B cell (primary cell): Measurements from ENCODE around the gene SELENBP1. TPM values are rescaled to one million over a fixed set of nuclear protein-coding genes. Genes with fewer than 3 reads are reported as not detected.

Experiments
- ATAC-seq: fragments of 200-7000 bp; cut with Tn5 transposase; one replicate; pipeline ENCODE4 v1.10.0; 2021; ENCODE audit warnings: low read depth, mild to moderate bottlenecking, moderate number of reproducible peaks, moderate library complexity
- CTCF ChIA-PET: fragments of 350-600 bp; sonication (Branson Sonifier 250); formaldehyde crosslinking; loops from one replicate; lab custom pipeline; 2021; ENCODE audit warnings: antibody characterized with exemption, inconsistent platforms; lab: Charles Lee
- POLR2A ChIA-PET: fragments of 350-600 bp; sonication (Branson Sonifier 250); formaldehyde crosslinking; loops from one replicate; lab custom pipeline; 2021; ENCODE audit warnings: antibody characterized with exemption; lab: Charles Lee
- DNase-seq: peaks from one replicate; pipeline ENCODE4 v3.0.0; 2013
- H2AFZ ChIP-seq: 2 replicates; pipeline ENCODE4 v1.6.1; 2012; ENCODE audit warnings: mild to moderate bottlenecking, low read depth, low read length; ENCODE audit not compliant: insufficient read depth, poor library complexity, severe bottlenecking
- H3K27ac ChIP-seq, 2 donors: 1 replicate in 1 of 2; 2 replicates in 1 of 2; pipeline ENCODE4 v1.5.1; 2012 to 2013; ENCODE audit warnings: low read length in 2 of 2, mild to moderate bottlenecking in 2 of 2, moderate library complexity in 1 of 2
- H3K27me3 ChIP-seq, 4 experiments: fragments of 200-600 bp in 1 of 4; sonication (generic) in 1 of 4; replicated peaks in 1 of 4; 1 replicate in 2 of 4; 2 replicates in 2 of 4; pipeline versions ENCODE4 v1.6.1 to v1.7.0; 2013 to 2016; ENCODE audit warnings: low read length in 3 of 4, mild to moderate bottlenecking in 2 of 4, mixed read lengths in 1 of 4, moderate library complexity in 1 of 4; ENCODE audit not compliant: insufficient read depth in 4 of 4, control insufficient read depth in 3 of 4; ENCODE audit errors: control extremely low read depth in 1 of 4
- H3K36me3 ChIP-seq, 2 experiments: replicated peaks in 1 of 2; 1 replicate in 1 of 2; 2 replicates in 1 of 2; pipeline versions ENCODE4 v1.6.1 to v1.7.1; 2013; ENCODE audit warnings: low read length in 1 of 2; ENCODE audit not compliant: insufficient read depth in 2 of 2, control insufficient read depth in 1 of 2; ENCODE audit errors: control extremely low read depth in 1 of 2, extremely low read depth in 1 of 2
- H3K4me1 ChIP-seq, 2 donors: fragments of 200-600 bp in 1 of 2; sonication (generic) in 1 of 2; 1 replicate in 1 of 2; 2 replicates in 1 of 2; pipeline versions ENCODE4 v1.5.1 to v1.6.1; 2013 to 2017; ENCODE audit warnings: low read length in 2 of 2; ENCODE audit not compliant: control insufficient read depth in 2 of 2, insufficient read depth in 2 of 2
- H3K4me2 ChIP-seq: replicated peaks from 2 replicates; pipeline ENCODE3; 2012; ENCODE audit warnings: mild to moderate bottlenecking, low read depth, low read length; ENCODE audit not compliant: poor library complexity, severe bottlenecking
- H3K4me3 ChIP-seq, 5 experiments: fragments of 200-600 bp in 1 of 5; sonication (generic) in 1 of 5; 1 replicate in 3 of 5; 2 replicates in 2 of 5; pipeline versions ENCODE4 v1.5.1 to v1.7.0; 2011 to 2016; ENCODE audit warnings: low read length in 4 of 5, mild to moderate bottlenecking in 4 of 5, low read depth in 2 of 5, control low read depth in 1 of 5, moderate library complexity in 1 of 5; ENCODE audit not compliant: insufficient read depth in 1 of 5; ENCODE audit errors: control extremely low read depth in 1 of 5, extremely low read depth in 1 of 5
- H3K79me2 ChIP-seq: fragments of 200-600 bp; sonication (generic); one replicate; pipeline ENCODE4 v1.6.0; 2016; ENCODE audit warnings: low read length; ENCODE audit not compliant: control insufficient read depth, insufficient read depth
- H3K9ac ChIP-seq: fragments of 200-600 bp; sonication (generic); 2 replicates; pipeline ENCODE4 v1.6.1; 2017; ENCODE audit warnings: mild to moderate bottlenecking, low read length, moderate library complexity
- H3K9me3 ChIP-seq, 3 donors: one replicate each; pipeline versions ENCODE4 v1.6.1 to v1.7.1; 2013; ENCODE audit warnings: low read length in 2 of 3; ENCODE audit not compliant: control insufficient read depth in 2 of 3, insufficient read depth in 1 of 3; ENCODE audit errors: control extremely low read depth in 1 of 3
- H4K20me1 ChIP-seq: 2 replicates; pipeline ENCODE4 v1.6.0; 2012; ENCODE audit warnings: mild to moderate bottlenecking, low read length; ENCODE audit not compliant: insufficient read depth, control insufficient read depth, poor library complexity, severe bottlenecking
- H3K27ac Mint-ChIP-seq: one replicate; pipeline ENCODE4 v1.8.0; 2021; ENCODE audit warnings: mixed read lengths
- H3K27me3 Mint-ChIP-seq: one replicate; pipeline ENCODE4 v1.8.0; 2021; ENCODE audit warnings: mixed read lengths
- H3K4me1 Mint-ChIP-seq: one replicate; pipeline ENCODE4 v1.8.0; 2021; ENCODE audit warnings: mixed read lengths
- H3K4me3 Mint-ChIP-seq: one replicate; pipeline ENCODE4 v1.8.0; 2021; ENCODE audit warnings: mixed read lengths
- H3K9me3 Mint-ChIP-seq: one replicate; pipeline ENCODE4 v1.8.0; 2022; ENCODE audit warnings: mixed read lengths; ENCODE audit not compliant: insufficient read depth
- EZH2 ChIP-seq: IDR thresholded peaks from 2 replicates; pipeline ENCODE4 v1.6.1; 2012; ENCODE audit warnings: borderline replicate concordance, low read depth, mild to moderate bottlenecking, moderate library complexity, low read length; ENCODE audit not compliant: insufficient read depth, poor library complexity, severe bottlenecking
- WGBS: methylation state at CpG from one replicate; pipeline ENCODE4 v1.1.5; 2013; ENCODE audit warnings: missing lambda C conversion rate; ENCODE audit not compliant: insufficient coverage; 5-methylcytosine and 5-hydroxymethylcytosine counted together
- intact Hi-C: fragments of 100-400 bp; cut with micrococcal nuclease; formaldehyde crosslinking; loops from one replicate; pipeline ENCODE4 v1.10.0; 2022
- polyA plus RNA-seq: library from polyadenylated mRNA; depleted of rRNA; stranded (reverse); fragments of >200 nt; gene quantifications from 2 replicates; pipeline ENCODE4 v1.2.3, GENCODE V29; 2012
- total RNA-seq, 2 donors: library from RNA; stranded (reverse); fragments of 120-200 nt in 1 of 2; gene quantifications; 1 replicate in 1 of 2; 2 replicates in 1 of 2; pipeline versions ENCODE4 v1.2.3 to v1.2.4, GENCODE V29; 2013 to 2022
- TF ChIP-seq, protein P1 (sequence below): fragments of 200-600 bp; IDR thresholded peaks from one replicate; pipeline ENCODE4 v1.8.0; 2022; ENCODE audit warnings: antibody characterized with exemption, mild to moderate bottlenecking

SELENBP1 gene
- total and polyA plus RNA-seq, 2 donors (not counting 1 experiment from before 2014, with no cell fraction given): 0.37 TPM; not detected in 1

DNA sequence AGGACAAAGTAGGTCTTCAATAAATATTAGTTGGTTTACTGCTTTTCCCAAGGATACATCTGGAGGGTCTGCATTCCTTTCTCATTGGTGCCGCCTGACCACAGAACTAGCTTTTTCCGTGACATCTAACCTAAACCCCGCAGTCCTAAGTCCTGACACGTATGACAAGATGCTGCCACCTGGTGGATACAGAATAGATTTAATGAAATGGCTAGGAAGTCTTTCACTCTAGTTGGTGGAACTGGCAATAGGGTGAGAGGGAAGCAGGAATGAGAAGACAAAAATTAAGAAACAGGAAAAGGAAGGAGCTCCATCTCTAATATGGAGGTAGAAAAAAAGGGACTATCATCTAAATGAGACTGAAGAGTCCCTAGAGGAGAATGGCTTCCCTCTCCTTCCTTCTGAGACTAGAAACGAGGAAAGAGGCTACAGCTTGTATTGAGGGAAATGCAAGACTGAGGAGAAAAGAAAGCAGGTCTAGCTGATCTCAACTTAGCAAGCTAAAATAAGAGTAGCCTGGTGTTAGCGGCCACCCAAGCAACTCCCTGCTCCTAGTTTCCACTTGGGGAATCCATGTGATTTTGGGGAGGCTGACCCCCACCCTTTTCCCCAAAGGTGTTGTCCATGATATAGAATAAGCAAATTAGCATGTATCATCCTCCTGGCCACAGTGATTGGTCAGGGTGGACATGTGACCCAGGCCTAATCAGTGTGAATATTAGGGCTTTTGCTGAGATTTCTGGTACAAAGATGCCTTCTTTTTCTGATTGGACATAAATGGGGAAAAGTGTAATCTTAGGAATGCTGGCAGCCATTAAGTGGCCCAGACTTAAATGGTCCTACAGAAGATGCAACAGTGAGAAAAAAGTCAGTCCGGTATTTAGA is 31.4 kb downstream of the SELENBP1 start:
- H3K4me1 Mint-ChIP-seq: peaks cover 38% of the 10 kb centered on the region
- DNase-seq (peak; percentile 82), ATAC-seq (peak; percentile 83)
- ChIA-PET CTCF (interaction anchor here (0.6 to 9.8 kb wide), 33 partner anchors 10 to 979 kb away, joined by 3 to 239 read pairs (median 5); partner anchors contain the start of genes GABPB2, PI4KB, PSMB4 and PSMD4), POLR2A (interaction anchor here (0.6 to 2.1 kb wide), 5 partner anchors 12 to 65 kb away, joined by 3 to 7 read pairs (median 5); partner anchors contain the start of gene ZNF687)
- H3K27ac ChIP-seq: peak overlapping the region; percentile 21 to 99
- H3K4me2 ChIP-seq: peak overlapping the region; percentile 27
- no peaks in the 10 kb centered on the region for H4K20me1 ChIP-seq
- H3K4me3 Mint-ChIP-seq: no peak overlapping the region
- peak overlapping the region; percentile 69 for H3K27ac Mint-ChIP-seq
- no peaks in the 10 kb centered on the region for H3K9me3 Mint-ChIP-seq
- no peak overlapping the region for H2AFZ ChIP-seq
- no peaks in the 10 kb centered on the region for H3K9me3 ChIP-seq
- 58% methylated on average over 2 of the region's 7 CpGs for WGBS
- H3K79me2 ChIP-seq: peaks cover 23% of the 10 kb centered on the region
- H3K27me3 Mint-ChIP-seq: no peaks in the 10 kb centered on the region
- no peaks in the 10 kb centered on the region for H3K27me3 ChIP-seq
- H3K4me1 ChIP-seq: peaks cover 25% of the 10 kb centered on the region in 2 donors
- no peak overlapping the region for H3K4me3 ChIP-seq
- TF ChIP-seq, protein P1, sequence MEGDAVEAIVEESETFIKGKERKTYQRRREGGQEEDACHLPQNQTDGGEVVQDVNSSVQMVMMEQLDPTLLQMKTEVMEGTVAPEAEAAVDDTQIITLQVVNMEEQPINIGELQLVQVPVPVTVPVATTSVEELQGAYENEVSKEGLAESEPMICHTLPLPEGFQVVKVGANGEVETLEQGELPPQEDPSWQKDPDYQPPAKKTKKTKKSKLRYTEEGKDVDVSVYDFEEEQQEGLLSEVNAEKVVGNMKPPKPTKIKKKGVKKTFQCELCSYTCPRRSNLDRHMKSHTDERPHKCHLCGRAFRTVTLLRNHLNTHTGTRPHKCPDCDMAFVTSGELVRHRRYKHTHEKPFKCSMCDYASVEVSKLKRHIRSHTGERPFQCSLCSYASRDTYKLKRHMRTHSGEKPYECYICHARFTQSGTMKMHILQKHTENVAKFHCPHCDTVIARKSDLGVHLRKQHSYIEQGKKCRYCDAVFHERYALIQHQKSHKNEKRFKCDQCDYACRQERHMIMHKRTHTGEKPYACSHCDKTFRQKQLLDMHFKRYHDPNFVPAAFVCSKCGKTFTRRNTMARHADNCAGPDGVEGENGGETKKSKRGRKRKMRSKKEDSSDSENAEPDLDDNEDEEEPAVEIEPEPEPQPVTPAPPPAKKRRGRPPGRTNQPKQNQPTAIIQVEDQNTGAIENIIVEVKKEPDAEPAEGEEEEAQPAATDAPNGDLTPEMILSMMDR: peak; percentile 85
- no peak for TF ChIP-seq EZH2
- H3K9ac ChIP-seq: no peak overlapping the region
- intact Hi-C loops: loop anchor here (1.0 to 10.0 kb wide), 4 partner anchors 14 to 176 kb away; partner anchors contain the start of genes LYSMD1, PI4KB and SCNM1
- peaks cover 3 to 44% of the 10 kb centered on the region in 2 experiments for H3K36me3 ChIP-seq
